ENCODE results near the gene TMEM89. TPM values are rescaled to one million over a fixed set of nuclear protein-coding genes. Genes with fewer than 3 reads are reported as not detected.

The TMEM89 gene
- total and polyA plus RNA-seq, 2 donors (not counting 1 experiment from before 2014, with no cell fraction given) = not detected

DNA sequence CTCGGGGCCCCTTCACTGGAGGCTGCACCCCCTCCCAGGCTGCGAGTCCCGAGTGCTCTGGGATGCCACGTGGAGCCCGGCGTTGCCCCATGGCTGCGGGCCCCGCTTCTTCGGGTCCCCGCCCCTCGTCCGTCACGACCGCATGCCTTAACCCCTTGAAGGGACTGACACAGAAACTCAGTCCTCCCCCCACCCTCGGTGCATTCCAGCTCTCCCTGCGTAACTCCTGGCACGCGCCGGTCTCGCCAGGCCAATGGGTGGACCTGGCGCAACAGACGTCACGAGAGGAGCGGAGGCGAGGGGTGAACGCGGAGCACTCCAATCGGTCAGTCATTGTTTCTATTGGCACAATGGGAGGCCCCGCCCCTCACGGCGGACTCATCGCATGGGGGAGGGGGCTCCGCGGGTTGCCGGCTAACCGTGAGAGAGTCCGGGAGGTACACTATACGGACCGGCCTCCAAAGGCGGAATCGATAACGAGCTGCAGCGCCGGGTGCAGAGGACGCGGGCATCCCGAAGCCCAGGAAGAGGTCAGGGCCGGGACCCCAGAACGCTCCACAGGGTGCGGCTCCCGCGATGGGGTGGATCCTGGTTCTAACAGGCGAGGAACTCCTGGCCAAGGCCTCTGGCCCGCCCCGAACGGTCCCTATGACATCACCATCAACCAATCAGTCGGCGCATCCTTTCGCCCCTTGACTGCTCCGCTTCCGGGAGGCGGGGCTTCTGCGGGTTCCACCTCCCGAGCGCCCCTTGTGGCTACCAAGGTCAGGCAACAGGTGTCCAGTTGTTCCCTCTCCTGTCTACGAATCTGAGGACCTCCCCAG is 42.1 kb upstream of the TMEM89 start:
- ATAC-seq (ENCODE audit: low read depth) (peak; percentile 80), DNase-seq (peak; percentile 88)
- peaks cover 23% of the 10 kb centered on the region for H3K4me1 Mint-ChIP-seq
- H3K27me3 Mint-ChIP-seq = peaks cover 16% of the 10 kb centered on the region
- no peak for TF ChIP-seq EZH2 (IDR thresholded peaks at IDR 0.05; ENCODE audit: borderline replicate concordance, insufficient read depth, low read depth, low read length, poor library complexity, severe bottlenecking)
- TF ChIP-seq, protein P1, sequence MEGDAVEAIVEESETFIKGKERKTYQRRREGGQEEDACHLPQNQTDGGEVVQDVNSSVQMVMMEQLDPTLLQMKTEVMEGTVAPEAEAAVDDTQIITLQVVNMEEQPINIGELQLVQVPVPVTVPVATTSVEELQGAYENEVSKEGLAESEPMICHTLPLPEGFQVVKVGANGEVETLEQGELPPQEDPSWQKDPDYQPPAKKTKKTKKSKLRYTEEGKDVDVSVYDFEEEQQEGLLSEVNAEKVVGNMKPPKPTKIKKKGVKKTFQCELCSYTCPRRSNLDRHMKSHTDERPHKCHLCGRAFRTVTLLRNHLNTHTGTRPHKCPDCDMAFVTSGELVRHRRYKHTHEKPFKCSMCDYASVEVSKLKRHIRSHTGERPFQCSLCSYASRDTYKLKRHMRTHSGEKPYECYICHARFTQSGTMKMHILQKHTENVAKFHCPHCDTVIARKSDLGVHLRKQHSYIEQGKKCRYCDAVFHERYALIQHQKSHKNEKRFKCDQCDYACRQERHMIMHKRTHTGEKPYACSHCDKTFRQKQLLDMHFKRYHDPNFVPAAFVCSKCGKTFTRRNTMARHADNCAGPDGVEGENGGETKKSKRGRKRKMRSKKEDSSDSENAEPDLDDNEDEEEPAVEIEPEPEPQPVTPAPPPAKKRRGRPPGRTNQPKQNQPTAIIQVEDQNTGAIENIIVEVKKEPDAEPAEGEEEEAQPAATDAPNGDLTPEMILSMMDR (IDR thresholded peaks at IDR 0.05) = peak; percentile 72
- Histone ChIP-seq H3K27ac (ENCODE audit: low read length in 2 of 2) (peak overlapping the region in 1 of 2 donors; percentile 13), H3K36me3 (replicated peaks in 1 of 2; ENCODE audit: control extremely low read depth in 1 of 2, control insufficient read depth in 1 of 2, extremely low read depth in 1 of 2, insufficient read depth in 2 of 2, low read length in 1 of 2) (no peaks in the 10 kb centered on the region), H3K4me2 (replicated peaks; ENCODE audit: low read depth, low read length, poor library complexity, severe bottlenecking) (peak overlapping the region; percentile 77), H3K4me3 (ENCODE audit: control extremely low read depth in 1 of 5, extremely low read depth in 1 of 5, insufficient read depth in 1 of 5, low read depth in 2 of 5, low read length in 4 of 5) (peak overlapping the region in 4 of 5 experiments; percentile 45 to 64 (median 52)), H2AFZ (ENCODE audit: insufficient read depth, low read depth, low read length, poor library complexity, severe bottlenecking) (peak overlapping the region; percentile 59), H3K9ac (ENCODE audit: low read length) (peak overlapping the region; percentile 63), H3K27me3 (replicated peaks in 1 of 4; ENCODE audit: control extremely low read depth in 1 of 4, control insufficient read depth in 3 of 4, insufficient read depth in 4 of 4, low read length in 3 of 4) (peaks cover 0 to 47% (median 16%) of the 10 kb centered on the region in 4 experiments), H3K79me2 (ENCODE audit: control insufficient read depth, insufficient read depth, low read length) (no peaks in the 10 kb centered on the region), H3K9me3 (ENCODE audit: control extremely low read depth in 1 of 3, control insufficient read depth in 2 of 3, insufficient read depth in 1 of 3, low read length in 2 of 3) (peaks cover 0 to 41% (median 0%) of the 10 kb centered on the region in 3 donors), H3K4me1 (ENCODE audit: control insufficient read depth in 2 of 2, insufficient read depth in 2 of 2, low read length in 2 of 2) (peaks cover 28 to 31% of the 10 kb centered on the region in 2 donors), H4K20me1 (ENCODE audit: control insufficient read depth, insufficient read depth, low read length, poor library complexity, severe bottlenecking) (peaks cover 9% of the 10 kb centered on the region)
- POLR2A ChIA-PET = no interaction called here
- no peaks in the 10 kb centered on the region for H3K9me3 Mint-ChIP-seq (ENCODE audit: insufficient read depth)
- H3K4me3 Mint-ChIP-seq = peak overlapping the region; percentile 87
- intact Hi-C loops (cut with micrococcal nuclease) = loop anchor here (2.0 kb wide), 2 partner anchors 21 to 53 kb away; partner anchors contain the start of genes IP6K2 and NCKIPSD
- peak overlapping the region; percentile 71 for H3K27ac Mint-ChIP-seq
- CTCF ChIA-PET = interaction anchor here (1.0 to 1.4 kb wide), 2 partner anchors 9 to 22 kb away, joined by 3 to 4 read pairs; partner anchors contain the start of gene NCKIPSD
- WGBS (ENCODE audit: insufficient coverage) = 3% methylated on average over 60 of the region's 66 CpGs
